GM19324 (cell line): ENCODE results near the gene NRP2.

Source experiments
- ATAC-seq: cut with Tn5 transposase; IDR thresholded peaks from one replicate; pipeline ENCODE4 v1.9.1; 2021; ENCODE audit warnings: mild to moderate bottlenecking, moderate library complexity; ENCODE audit not compliant: unreplicated experiment, low FRiP score

Gene NRP2

DNA sequence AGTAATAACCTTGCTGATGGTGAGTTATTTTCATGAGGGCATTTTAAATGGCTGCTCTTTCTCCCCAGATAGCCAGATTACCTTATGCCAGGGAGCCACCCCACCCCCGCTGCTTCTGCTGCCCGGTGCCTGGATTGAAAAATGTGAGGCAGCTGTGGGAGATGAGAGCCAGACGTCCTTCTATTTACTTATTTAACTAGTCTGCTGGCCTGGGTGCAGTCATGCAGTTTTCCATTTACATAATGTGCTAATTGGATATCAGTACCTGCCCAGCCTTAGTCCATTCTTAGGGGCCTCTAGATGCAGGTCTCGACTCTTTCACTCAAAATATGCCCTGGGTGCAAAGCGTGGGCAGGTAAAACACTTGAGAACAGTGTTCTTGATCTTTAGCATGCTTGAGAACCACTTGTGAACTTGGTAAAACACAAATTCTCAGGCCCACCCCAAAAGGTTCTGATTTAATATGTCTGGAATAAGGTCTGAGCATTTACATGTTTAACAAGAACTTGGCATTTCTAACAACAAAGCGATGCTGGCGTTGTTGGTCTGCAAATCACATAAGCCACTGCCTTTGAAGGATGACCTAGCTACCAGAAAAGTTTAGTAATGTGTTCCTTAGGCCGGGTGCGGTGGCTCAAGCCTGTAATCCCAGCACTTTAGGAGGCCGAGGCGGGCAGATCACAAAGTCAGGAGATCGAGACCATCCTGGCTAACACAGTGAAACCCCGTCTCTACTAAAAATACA is 154.3 kb downstream of the NRP2 start:
- ATAC-seq = no peak

DNA sequence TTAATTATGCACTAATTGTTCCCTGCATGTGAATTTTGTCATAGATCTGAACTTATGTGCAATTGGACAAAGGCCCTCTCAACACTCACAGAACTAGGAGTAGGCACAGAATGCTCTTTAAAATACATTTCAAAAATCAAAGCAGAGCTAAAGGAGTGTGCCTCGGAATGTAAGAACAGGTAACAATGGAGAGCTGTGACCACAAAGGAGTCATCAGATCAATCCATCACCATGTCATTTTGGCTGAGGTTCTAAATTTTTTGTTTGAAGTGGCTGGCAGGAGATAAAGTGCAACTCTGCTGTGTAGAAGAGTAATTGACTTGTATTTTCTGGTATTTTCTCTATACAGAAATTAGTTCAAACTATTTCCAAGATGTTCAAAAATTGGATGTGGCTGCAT is 155.4 kb downstream of the NRP2 start:
- ATAC-seq = no peak

DNA sequence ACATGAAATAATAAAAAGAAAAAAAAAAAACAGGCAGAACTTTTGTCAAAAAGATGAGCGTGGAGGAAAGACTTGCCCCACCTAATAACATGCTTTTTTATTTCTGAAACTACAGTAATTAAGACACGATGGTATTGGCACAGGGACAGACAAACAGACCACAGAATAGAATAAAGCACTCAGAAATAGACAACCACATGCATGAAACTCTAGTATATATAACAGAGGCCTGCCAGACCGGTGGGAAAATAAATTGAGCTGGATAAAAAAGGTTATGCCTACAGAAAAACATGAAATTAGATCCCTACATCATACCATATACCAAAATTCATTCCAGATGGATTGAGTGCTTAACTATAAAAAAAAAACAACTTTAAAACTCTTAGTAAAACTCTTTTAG is 163.1 kb downstream of the NRP2 start:
- ATAC-seq = no peak
